ENCODE measurements around the gene PTPRF.

- TF ChIP-seq EZH2 (IDR thresholded peaks at IDR 0.05; ENCODE audit: borderline replicate concordance, low read depth, low read length, poor library complexity, severe bottlenecking) (no peak), CTCF (conservative IDR thresholded peaks at IDR 0.05; ENCODE audit: low read depth, low read length) (no peak)
Observed at GRCh38 chr1:43572084-43572483, 41.4 kb downstream of the PTPRF start.
